ENCODE data around the gene FBLN5. TPM values are rescaled to one million over a fixed set of nuclear protein-coding genes. Genes with fewer than 3 reads are reported as not detected.

The FBLN5 gene, protein sequence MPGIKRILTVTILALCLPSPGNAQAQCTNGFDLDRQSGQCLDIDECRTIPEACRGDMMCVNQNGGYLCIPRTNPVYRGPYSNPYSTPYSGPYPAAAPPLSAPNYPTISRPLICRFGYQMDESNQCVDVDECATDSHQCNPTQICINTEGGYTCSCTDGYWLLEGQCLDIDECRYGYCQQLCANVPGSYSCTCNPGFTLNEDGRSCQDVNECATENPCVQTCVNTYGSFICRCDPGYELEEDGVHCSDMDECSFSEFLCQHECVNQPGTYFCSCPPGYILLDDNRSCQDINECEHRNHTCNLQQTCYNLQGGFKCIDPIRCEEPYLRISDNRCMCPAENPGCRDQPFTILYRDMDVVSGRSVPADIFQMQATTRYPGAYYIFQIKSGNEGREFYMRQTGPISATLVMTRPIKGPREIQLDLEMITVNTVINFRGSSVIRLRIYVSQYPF
- total RNA-seq (2012; rRNA removed), result 9.7 and 10.6 TPM in 2 replicates
- polyA plus RNA-seq (2012; rRNA removed), result 68.1 and 76.4 TPM in 2 replicates
- 70.9 and 119 TPM in 2 replicates for polyA plus RNA-seq (2012; cell fraction: cytosol; rRNA removed)
- polyA plus RNA-seq (2012; cell fraction: nucleus; rRNA removed; ENCODE audit: low replicate concordance), result 25.1 and 44.9 TPM in 2 replicates
- percentile 93 among the genes with signal in this experiment for Bru-seq, nascent RNA
- percentile 93 among the genes with signal in this experiment for BruChase-seq, experiment 1, labeled RNA remaining after a 6-hour chase
- percentile 82 among the genes with signal in this experiment for BruChase-seq, experiment 2, labeled RNA remaining after a 2-hour chase
- long read RNA-seq, transcript FBLN5-202 (11 exons, 2,123 nt), result major isoform, 131 of 344 reads
- long read RNA-seq, partial matches to known transcripts, result 162 of 344 reads
- long read RNA-seq, other reads (novel, unspliced or antisense), result 50 of 344 reads

DNA sequence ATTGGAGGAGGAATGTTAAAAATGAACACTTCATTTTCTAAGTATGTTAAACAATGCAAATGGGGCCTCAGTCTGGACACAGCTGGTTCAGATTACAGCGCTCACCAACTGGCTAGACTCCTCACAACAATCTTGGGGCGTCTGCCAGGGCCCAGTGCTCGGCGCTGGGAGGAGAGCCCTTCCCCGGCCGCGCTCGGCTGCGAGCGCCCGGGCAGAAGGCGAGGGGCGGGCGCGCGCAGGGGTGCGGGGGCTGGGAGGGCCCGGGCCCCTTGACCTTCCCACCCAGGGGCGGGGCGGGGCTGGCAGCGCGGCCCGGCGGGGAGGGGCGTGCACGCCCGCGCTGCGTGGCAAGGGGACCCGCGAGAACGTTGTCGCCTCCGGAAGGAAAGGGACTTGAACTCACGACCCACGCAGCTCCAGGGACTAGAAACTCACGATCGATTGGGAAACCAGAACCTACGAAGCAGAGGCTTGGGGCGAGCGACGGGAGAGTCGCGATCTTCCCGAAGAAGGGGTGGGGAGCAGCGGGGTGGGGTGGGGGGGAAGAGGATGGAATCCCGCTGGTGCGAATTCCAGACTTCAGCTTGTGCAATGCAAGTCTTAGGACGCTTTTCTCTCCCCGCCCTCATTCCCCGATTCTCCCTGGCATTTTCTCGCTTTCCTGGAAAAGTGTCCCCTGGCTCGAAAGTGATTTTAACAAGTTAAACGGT is at the start of gene FBLN5:
TSS of gene FBLN5 (minus strand) at position 220 of the 710 bp plus-strand sequence. CDS start 465 bp downstream, outside the sequence.
- peak; percentile 78 for ATAC-seq (ENCODE audit: low read depth)
- Histone ChIP-seq H3K79me1 (ENCODE audit: low read depth in 1 of 2, low read length in 2 of 2) (peaks cover 9 to 36% of the 10 kb centered on the region in 2 experiments), H3K9me3 (ENCODE audit: control insufficient read depth, insufficient read depth, low read length) (no peaks in the 10 kb centered on the region), H3K27ac (ENCODE audit: insufficient read depth, low read length) (peak within 1 kb of the TSS; percentile 91), H2AK5ac (ENCODE audit: low read depth, low read length) (peak within 1 kb of the TSS; percentile 76), H3K4me3 (ENCODE audit: insufficient read depth, low read depth, low read length) (peak within 1 kb of the TSS; percentile 72), H3K4me2 (ENCODE audit: low read depth, low read length) (peak within 1 kb of the TSS; percentile 91), H4K91ac (ENCODE audit: insufficient read depth, low read depth, low read length) (peak within 1 kb of the TSS; percentile 99), H2AFZ (replicated peaks; ENCODE audit: low read length, poor library complexity) (peak within 1 kb of the TSS; percentile 92), H2BK15ac (ENCODE audit: low read depth, low read length) (peak within 1 kb of the TSS; percentile 86; the same call in 1 of the 3 replicates), H4K20me1 (ENCODE audit: insufficient read depth, low read length) (peaks cover 20% of the 10 kb centered on the region), H3K36me3 (ENCODE audit: control insufficient read depth, insufficient read depth, low read length) (peaks cover 2% of the 10 kb centered on the region; the same call in 1 of the 2 replicates), H3K23ac (ENCODE audit: low read depth, low read length) (peak within 1 kb of the TSS; percentile 80), H3K9ac (ENCODE audit: low read depth, low read length) (peak within 1 kb of the TSS; percentile 89), H4K5ac (ENCODE audit: low read depth, low read length) (peak within 1 kb of the TSS; percentile 94), H3K14ac (replicated peaks; ENCODE audit: low read depth, low read length) (peak within 1 kb of the TSS; percentile 93), H2BK20ac (ENCODE audit: low read depth, low read length) (peak within 1 kb of the TSS; percentile 87), H3K4me1 (ENCODE audit: control insufficient read depth, insufficient read depth, low read length) (peaks cover 6% of the 10 kb centered on the region), H3K9me1 (ENCODE audit: insufficient read depth, low read length) (peaks cover 5% of the 10 kb centered on the region), H3K27me3 (ENCODE audit: control insufficient read depth, insufficient read depth, low read length) (no peaks in the 10 kb centered on the region), H4K8ac (ENCODE audit: low read depth in 2 of 2, low read length in 2 of 2) (peak within 1 kb of the TSS; percentile 48 to 83), H3K18ac (ENCODE audit: low read depth, low read length) (peak within 1 kb of the TSS; percentile 99), H2BK5ac (ENCODE audit: low read depth, low read length, poor library complexity, severe bottlenecking) (peak within 1 kb of the TSS; percentile 86), H2AK9ac (replicated peaks; ENCODE audit: low read depth, low read length, poor library complexity) (peak within 1 kb of the TSS; percentile 51), H2BK120ac (ENCODE audit: low read depth, low read length) (peak within 1 kb of the TSS; percentile 97), H3K56ac (ENCODE audit: extremely low read depth, insufficient read depth, low read length) (peak within 1 kb of the TSS; percentile 83), H3K4ac (ENCODE audit: low read depth, low read length) (peak within 1 kb of the TSS; percentile 95)
- peak; percentile 88 for DNase-seq
- in situ Hi-C loops (cut with MboI; ENCODE audit: low sequenced_read_pairs) (no loop called here), dilution Hi-C loops (cut with HindIII; ENCODE audit: low sequenced_read_pairs, unreplicated experiment) (no loop called here), intact Hi-C loops (cut with micrococcal nuclease) (loop anchor here (1.0 to 10.0 kb wide), 4 partner anchors 19 to 435 kb away; partner anchors contain the start of genes ATXN3 and PPP4R3A)
- no TSS peak for BruUV-seq (replicated peaks)
- WGBS, 2 experiments (ENCODE audit: extremely low coverage in 2 of 2, insufficient read length in 1 of 2), result 1% methylated on average over 16 of the region's 54 CpGs; no CpG with 5 or more reads in 1 of the 2 experiments
- peak; percentile 30; the same call in 1 of the 2 replicates for TF ChIP-seq MAZ (IDR thresholded peaks at IDR 0.05; ENCODE audit: borderline replicate concordance, low read depth, low read length)
- TF ChIP-seq NFE2L2 (IDR thresholded peaks at IDR 0.05; ENCODE audit: low read depth, low read length), result no peak
- TF ChIP-seq CEBPB (IDR thresholded peaks at IDR 0.05; ENCODE audit: low read depth, low read length), result peak; percentile 74
- POLR2A ChIA-PET (ENCODE audit: unreplicated experiment), result interaction anchor here (0.7 kb wide), 3 partner anchors 14 to 38 kb away, joined by 3 read pairs; no protein-coding TSS in a partner anchor
- CTCF ChIA-PET, result interaction anchor here (1.5 to 3.4 kb wide), 2 partner anchors 23 to 49 kb away, joined by 3 to 19 read pairs; no protein-coding TSS in a partner anchor

All from IMR-90 (cell line).